Endothelial cell of umbilical vein (primary cell): ENCODE results near the gene FHOD3.
"Not testable (repeated sequence)": the region's sequence is repeated elsewhere in the genome, so short reads cannot be mapped to it uniquely, and the experiment has no call there.

Experiments used
- CTCF ChIP-seq, 2 donors: IDR thresholded peaks; 1 replicate in 1 of 2; 2 replicates in 1 of 2; pipeline ENCODE4 v1.5.1; 2011; ENCODE audit warnings: low read length in 2 of 2, mild to moderate bottlenecking in 2 of 2, moderate library complexity in 2 of 2, control low read depth in 1 of 2, inconsistent platforms in 1 of 2, low read depth in 1 of 2; ENCODE audit not compliant: insufficient read depth in 1 of 2; ENCODE audit errors: extremely low read depth in 1 of 2
- EZH2 ChIP-seq: IDR thresholded peaks from 2 replicates; pipeline ENCODE4 v1.6.1; 2012; ENCODE audit warnings: borderline replicate concordance, low read depth, mild to moderate bottlenecking, moderate library complexity, low read length, inconsistent platforms; ENCODE audit not compliant: severe bottlenecking
- FOS ChIP-seq: IDR thresholded peaks from 2 replicates; pipeline ENCODE4 v1.6.1; 2011; ENCODE audit warnings: mild to moderate bottlenecking, low read length, moderate library complexity, borderline replicate concordance; ENCODE audit not compliant: insufficient read depth
- JUN ChIP-seq: IDR thresholded peaks from 2 replicates; pipeline ENCODE4 v1.6.1; 2011; ENCODE audit warnings: borderline replicate concordance, low read depth; ENCODE audit not compliant: insufficient read length, insufficient read depth
- MAX ChIP-seq: IDR thresholded peaks from 2 replicates; pipeline ENCODE4 v1.6.1; 2011; ENCODE audit not compliant: insufficient read depth, insufficient read length
- MYC ChIP-seq: IDR thresholded peaks from one replicate; pipeline ENCODE4 v1.6.1; 2011; ENCODE audit warnings: mild to moderate bottlenecking, low read depth, low read length
- POLR2A ChIP-seq: IDR thresholded peaks from 2 replicates; pipeline ENCODE4 v1.6.1; 2012; ENCODE audit warnings: low read depth, mild to moderate bottlenecking, control low read depth, low read length
- POLR2AphosphoS5 ChIP-seq: IDR thresholded peaks from 2 replicates; pipeline ENCODE4 v1.6.1; 2012; ENCODE audit warnings: low read depth, mild to moderate bottlenecking, control low read depth, low read length, moderate library complexity; ENCODE audit not compliant: insufficient read depth

- TF ChIP-seq POLR2A; CTCF (IDR thresholded peaks at IDR 0.05; ENCODE audit: extremely low read depth in 1 of 2, insufficient read depth in 1 of 2, low read depth in 1 of 2, low read length in 2 of 2); MAX; POLR2AphosphoS5; MYC; EZH2; JUN; FOS: not testable (repeated sequence)
Observed at GRCh38 chr18:36356741-36357140, 59.2 kb downstream of the FHOD3 start.
